HEK293 (cell line): Measurements from ENCODE around the gene RAPGEF5.

ENCODE experiments used
- CTCF ChIA-PET: fragments of 350-600 bp; formaldehyde crosslinking; extraction: SDS; loops from one replicate; lab custom pipeline; 2021; ENCODE audit warnings: antibody characterized with exemption; lab: Yijun Ruan, JAX
- POLR2A ChIA-PET: fragments of 300-600 bp; formaldehyde crosslinking; extraction: SDS; loops from one replicate; lab custom pipeline; 2020; ENCODE audit warnings: antibody characterized with exemption, inconsistent platforms; lab: Yijun Ruan, JAX
- H3K27ac ChIP-seq: fragments of 200-500 bp; sonication (Bioruptor generic); 2 replicates; pipeline ENCODE4 v1.5.1; 2014; ENCODE audit warnings: low read depth, low read length, control low read depth, inconsistent platforms; ENCODE audit errors: extremely low read depth
- H3K36me3 ChIP-seq, 2 experiments: fragments of 200-500 bp in 1 of 2; sonication (Bioruptor generic) in 1 of 2; 1 replicate in 1 of 2; 2 replicates in 1 of 2; pipeline ENCODE4 v1.5.1; 2014 to 2017; ENCODE audit warnings: inconsistent platforms in 2 of 2, low read length in 2 of 2; ENCODE audit not compliant: control insufficient read depth in 2 of 2, insufficient read depth in 1 of 2
- H3K4me1 ChIP-seq: fragments of 200-500 bp; sonication (Bioruptor generic); 2 replicates; pipeline ENCODE4 v1.5.1; 2014; ENCODE audit warnings: mild to moderate bottlenecking, low read length, inconsistent platforms; ENCODE audit not compliant: control insufficient read depth, insufficient read depth
- H3K4me3 ChIP-seq: 2 replicates; pipeline ENCODE4 v1.5.1; 2011; ENCODE audit warnings: low read depth, mild to moderate bottlenecking, control low read depth, low read length, moderate library complexity
- H3K9me3 ChIP-seq: fragments of 200-500 bp; sonication (Bioruptor generic); 2 replicates; pipeline ENCODE4 v1.5.1; 2014; ENCODE audit warnings: low read depth, low read length, inconsistent platforms; ENCODE audit not compliant: control insufficient read depth, insufficient read depth
- KLF9 ChIP-seq: fragments of 450-650 bp; formaldehyde crosslinking; IDR thresholded peaks from 2 replicates; pipeline ENCODE4 v1.5.1; 2016; ENCODE audit warnings: missing biosample characterization, missing genetic modification characterization, low read depth
- TRIM28 ChIP-seq: IDR thresholded peaks from 2 replicates; pipeline ENCODE4 v1.6.1; 2011; ENCODE audit warnings: low read length, control low read depth, borderline replicate concordance
- ZFP69B ChIP-seq: fragments of 450-650 bp; formaldehyde crosslinking; IDR thresholded peaks from 2 replicates; pipeline ENCODE4 v1.5.1; 2016; ENCODE audit warnings: missing biosample characterization, missing genetic modification characterization
- ZNF302 ChIP-seq: fragments of 450-650 bp; formaldehyde crosslinking; IDR thresholded peaks from 2 replicates; pipeline ENCODE4 v1.5.1; 2016; ENCODE audit warnings: missing biosample characterization, missing genetic modification characterization, low read depth
- ZNF394 ChIP-seq: fragments of 450-650 bp; formaldehyde crosslinking; IDR thresholded peaks from 2 replicates; pipeline ENCODE4 v1.5.1; 2016; ENCODE audit warnings: missing biosample characterization, missing genetic modification characterization, mild to moderate bottlenecking, moderate library complexity, borderline replicate concordance
- ZNF433 ChIP-seq: fragments of 450-650 bp; formaldehyde crosslinking; IDR thresholded peaks from 2 replicates; pipeline ENCODE4 v1.5.1; 2016; ENCODE audit warnings: missing biosample characterization, missing genetic modification characterization, low read depth
- ZNF660 ChIP-seq: fragments of 450-650 bp; IDR thresholded peaks from 2 replicates; pipeline ENCODE4 v1.5.1; 2018; ENCODE audit warnings: missing biosample characterization, mild to moderate bottlenecking, missing genetic modification characterization
- ZSCAN23 ChIP-seq: fragments of 450-650 bp; formaldehyde crosslinking; IDR thresholded peaks from 2 replicates; pipeline ENCODE4 v1.5.1; 2016; ENCODE audit warnings: missing biosample characterization, missing genetic modification characterization
- TF ChIP-seq, protein P1 (sequence below): fragments of 450-650 bp; formaldehyde crosslinking; conservative IDR thresholded peaks from 2 replicates; pipeline ENCODE4 v1.5.1; 2016; ENCODE audit warnings: low read depth, missing biosample characterization, missing genetic modification characterization
- TF ChIP-seq, protein P2 (sequence below): fragments of 450-650 bp; formaldehyde crosslinking; IDR thresholded peaks from 2 replicates; pipeline ENCODE4 v1.5.1; 2016; ENCODE audit warnings: missing biosample characterization, missing genetic modification characterization
- TF ChIP-seq, protein P3 (sequence below): fragments of 450-650 bp; formaldehyde crosslinking; IDR thresholded peaks from 2 replicates; pipeline ENCODE4 v1.5.1; 2017; ENCODE audit warnings: missing biosample characterization, mild to moderate bottlenecking, missing genetic modification characterization, moderate library complexity
- TF ChIP-seq, protein P4 (sequence below): fragments of 450-650 bp; formaldehyde crosslinking; IDR thresholded peaks from 2 replicates; pipeline ENCODE4 v1.5.1; 2017; ENCODE audit warnings: missing biosample characterization, missing genetic modification characterization
- TF ChIP-seq, protein P5 (sequence below): fragments of 450-650 bp; formaldehyde crosslinking; IDR thresholded peaks from 2 replicates; pipeline ENCODE4 v1.5.1; 2016; ENCODE audit warnings: missing biosample characterization, missing genetic modification characterization

The RAPGEF5 gene

DNA sequence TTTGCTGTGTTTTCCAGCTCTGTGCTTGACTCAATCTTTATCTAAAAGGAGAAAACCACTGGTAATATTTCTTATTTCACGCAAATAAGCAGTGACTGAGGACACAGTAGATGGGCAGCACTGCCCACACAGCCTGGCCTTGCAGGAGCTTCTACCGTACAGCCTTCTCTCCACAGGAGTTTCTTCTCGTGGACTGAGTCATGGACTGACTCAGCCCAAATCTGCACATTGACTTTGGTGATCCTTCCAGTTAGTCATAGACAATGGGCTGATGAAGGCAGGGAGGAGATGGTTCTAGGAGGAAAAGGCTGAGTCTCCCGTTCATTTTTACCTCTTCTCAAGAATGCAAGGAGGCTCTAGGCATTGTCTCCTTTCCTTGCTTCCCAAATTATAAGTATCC, 200.7 kb downstream of the RAPGEF5 start (continued):
- TF ChIP-seq, protein P1, sequence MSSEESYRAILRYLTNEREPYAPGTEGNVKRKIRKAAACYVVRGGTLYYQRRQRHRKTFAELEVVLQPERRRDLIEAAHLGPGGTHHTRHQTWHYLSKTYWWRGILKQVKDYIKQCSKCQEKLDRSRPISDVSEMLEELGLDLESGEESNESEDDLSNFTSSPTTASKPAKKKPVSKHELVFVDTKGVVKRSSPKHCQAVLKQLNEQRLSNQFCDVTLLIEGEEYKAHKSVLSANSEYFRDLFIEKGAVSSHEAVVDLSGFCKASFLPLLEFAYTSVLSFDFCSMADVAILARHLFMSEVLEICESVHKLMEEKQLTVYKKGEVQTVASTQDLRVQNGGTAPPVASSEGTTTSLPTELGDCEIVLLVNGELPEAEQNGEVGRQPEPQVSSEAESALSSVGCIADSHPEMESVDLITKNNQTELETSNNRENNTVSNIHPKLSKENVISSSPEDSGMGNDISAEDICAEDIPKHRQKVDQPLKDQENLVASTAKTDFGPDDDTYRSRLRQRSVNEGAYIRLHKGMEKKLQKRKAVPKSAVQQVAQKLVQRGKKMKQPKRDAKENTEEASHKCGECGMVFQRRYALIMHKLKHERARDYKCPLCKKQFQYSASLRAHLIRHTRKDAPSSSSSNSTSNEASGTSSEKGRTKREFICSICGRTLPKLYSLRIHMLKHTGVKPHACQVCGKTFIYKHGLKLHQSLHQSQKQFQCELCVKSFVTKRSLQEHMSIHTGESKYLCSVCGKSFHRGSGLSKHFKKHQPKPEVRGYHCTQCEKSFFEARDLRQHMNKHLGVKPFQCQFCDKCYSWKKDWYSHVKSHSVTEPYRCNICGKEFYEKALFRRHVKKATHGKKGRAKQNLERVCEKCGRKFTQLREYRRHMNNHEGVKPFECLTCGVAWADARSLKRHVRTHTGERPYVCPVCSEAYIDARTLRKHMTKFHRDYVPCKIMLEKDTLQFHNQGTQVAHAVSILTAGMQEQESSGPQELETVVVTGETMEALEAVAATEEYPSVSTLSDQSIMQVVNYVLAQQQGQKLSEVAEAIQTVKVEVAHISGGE (tag by site-specific recombination) = no peak

DNA sequence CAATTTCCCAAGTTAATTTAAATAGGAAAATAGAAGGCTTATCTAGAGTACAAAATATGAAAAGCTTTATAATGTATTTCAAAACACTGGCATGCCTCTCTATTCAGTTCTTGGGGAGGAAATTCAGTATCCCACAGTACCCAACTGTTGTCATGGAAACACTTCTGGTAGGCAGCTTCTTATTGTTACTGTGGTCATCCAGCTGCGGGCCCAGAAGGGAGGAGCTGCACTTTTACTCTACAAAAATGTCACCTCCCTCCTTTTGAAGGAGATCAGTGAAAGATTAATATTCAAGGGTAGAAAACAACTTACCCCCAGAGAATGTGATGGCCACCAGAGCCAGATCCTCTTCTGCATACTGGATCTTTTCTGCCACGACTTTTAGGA, 202.8 kb downstream of the RAPGEF5 start:
- Histone ChIP-seq H3K4me3 (no peak overlapping the region), H3K27ac (no peak overlapping the region), H3K36me3 (no peaks in the 10 kb centered on the region), H3K4me1 (no peaks in the 10 kb centered on the region), H3K9me3 (no peaks in the 10 kb centered on the region)
- TF ChIP-seq, protein P2, sequence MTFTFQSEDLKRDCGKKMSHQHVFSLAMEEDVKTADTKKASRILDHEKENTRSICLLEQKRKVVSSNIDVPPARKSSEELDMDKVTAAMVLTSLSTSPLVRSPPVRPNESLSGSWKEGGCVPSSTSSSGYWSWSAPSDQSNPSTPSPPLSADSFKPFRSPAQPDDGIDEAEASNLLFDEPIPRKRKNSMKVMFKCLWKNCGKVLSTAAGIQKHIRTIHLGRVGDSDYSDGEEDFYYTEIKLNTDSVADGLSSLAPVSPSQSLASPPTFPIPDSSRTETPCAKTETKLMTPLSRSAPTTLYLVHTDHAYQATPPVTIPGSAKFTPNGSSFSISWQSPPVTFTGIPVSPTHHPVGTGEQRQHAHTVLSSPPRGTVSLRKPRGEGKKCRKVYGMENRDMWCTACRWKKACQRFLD (tag by site-specific recombination) = no peak
- ChIA-PET CTCF (interaction anchor here (0.7 kb wide), 1 partner anchor 158 kb away, joined by 5 read pairs; no protein-coding TSS in a partner anchor), POLR2A (no interaction called here)

DNA sequence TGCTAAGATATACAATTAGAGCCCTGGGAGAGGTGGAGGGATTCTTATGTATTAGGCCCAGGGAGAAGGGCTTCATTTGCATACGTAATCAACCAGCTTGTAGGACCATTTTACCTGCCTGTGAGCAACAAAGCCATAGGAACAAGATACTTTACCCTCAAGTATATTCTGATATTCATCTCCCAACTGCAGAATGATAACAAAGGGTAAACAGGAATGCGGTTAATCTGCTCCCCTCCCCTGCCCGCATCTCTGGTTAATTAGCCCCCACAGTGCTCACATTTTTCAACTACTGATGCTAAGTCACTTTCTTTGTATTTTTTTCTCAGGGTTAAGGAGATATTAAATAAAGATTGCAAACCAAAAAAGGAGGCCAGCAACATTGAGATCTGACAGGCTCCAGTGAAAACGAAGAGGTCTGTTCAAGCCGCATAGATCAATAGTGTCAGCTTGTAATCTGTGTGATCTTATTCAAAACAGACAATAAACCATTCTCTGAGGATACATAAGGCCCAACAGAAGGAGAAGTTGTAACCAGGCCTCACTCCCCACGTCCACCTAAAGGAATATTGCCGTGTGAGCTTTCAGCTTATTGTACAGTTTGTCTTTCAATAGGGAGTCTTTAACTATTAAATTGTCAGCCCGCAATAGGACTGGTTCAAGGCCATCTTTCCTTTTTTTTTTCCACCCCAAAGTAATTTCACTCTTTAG, 203.4 kb downstream of the RAPGEF5 start:
- H3K36me3 ChIP-seq = no peaks in the 10 kb centered on the region
- H3K4me3 ChIP-seq = no peak overlapping the region
- TF ChIP-seq ZFP69B (tag by site-specific recombination) (no peak), ZSCAN23 (tag by site-specific recombination) (no peak), ZNF302 (tag by site-specific recombination) (no peak), ZNF660 (tag by site-specific recombination) (no peak), ZNF433 (tag by site-specific recombination) (no peak), KLF9 (tag by site-specific recombination) (no peak), TRIM28 (no peak), ZNF394 (no peak)
- TF ChIP-seq, protein P3, sequence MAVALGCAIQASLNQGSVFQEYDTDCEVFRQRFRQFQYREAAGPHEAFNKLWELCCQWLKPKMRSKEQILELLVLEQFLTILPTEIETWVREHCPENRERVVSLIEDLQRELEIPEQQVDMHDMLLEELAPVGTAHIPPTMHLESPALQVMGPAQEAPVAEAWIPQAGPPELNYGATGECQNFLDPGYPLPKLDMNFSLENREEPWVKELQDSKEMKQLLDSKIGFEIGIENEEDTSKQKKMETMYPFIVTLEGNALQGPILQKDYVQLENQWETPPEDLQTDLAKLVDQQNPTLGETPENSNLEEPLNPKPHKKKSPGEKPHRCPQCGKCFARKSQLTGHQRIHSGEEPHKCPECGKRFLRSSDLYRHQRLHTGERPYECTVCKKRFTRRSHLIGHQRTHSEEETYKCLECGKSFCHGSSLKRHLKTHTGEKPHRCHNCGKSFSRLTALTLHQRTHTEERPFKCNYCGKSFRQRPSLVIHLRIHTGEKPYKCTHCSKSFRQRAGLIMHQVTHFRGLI (tag by site-specific recombination) = no peak
- TF ChIP-seq, protein P4, sequence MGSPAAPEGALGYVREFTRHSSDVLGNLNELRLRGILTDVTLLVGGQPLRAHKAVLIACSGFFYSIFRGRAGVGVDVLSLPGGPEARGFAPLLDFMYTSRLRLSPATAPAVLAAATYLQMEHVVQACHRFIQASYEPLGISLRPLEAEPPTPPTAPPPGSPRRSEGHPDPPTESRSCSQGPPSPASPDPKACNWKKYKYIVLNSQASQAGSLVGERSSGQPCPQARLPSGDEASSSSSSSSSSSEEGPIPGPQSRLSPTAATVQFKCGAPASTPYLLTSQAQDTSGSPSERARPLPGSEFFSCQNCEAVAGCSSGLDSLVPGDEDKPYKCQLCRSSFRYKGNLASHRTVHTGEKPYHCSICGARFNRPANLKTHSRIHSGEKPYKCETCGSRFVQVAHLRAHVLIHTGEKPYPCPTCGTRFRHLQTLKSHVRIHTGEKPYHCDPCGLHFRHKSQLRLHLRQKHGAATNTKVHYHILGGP (tag by site-specific recombination) = no peak
- TF ChIP-seq, protein P5, sequence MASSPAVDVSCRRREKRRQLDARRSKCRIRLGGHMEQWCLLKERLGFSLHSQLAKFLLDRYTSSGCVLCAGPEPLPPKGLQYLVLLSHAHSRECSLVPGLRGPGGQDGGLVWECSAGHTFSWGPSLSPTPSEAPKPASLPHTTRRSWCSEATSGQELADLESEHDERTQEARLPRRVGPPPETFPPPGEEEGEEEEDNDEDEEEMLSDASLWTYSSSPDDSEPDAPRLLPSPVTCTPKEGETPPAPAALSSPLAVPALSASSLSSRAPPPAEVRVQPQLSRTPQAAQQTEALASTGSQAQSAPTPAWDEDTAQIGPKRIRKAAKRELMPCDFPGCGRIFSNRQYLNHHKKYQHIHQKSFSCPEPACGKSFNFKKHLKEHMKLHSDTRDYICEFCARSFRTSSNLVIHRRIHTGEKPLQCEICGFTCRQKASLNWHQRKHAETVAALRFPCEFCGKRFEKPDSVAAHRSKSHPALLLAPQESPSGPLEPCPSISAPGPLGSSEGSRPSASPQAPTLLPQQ (tag by site-specific recombination) = no peak
- POLR2A ChIA-PET = no interaction called here
- H3K27ac ChIP-seq = no peak overlapping the region
- H3K9me3 ChIP-seq = no peaks in the 10 kb centered on the region
- no peaks in the 10 kb centered on the region for H3K4me1 ChIP-seq
- CTCF ChIA-PET = interaction anchor here (0.7 kb wide), 1 partner anchor 158 kb away, joined by 5 read pairs; no protein-coding TSS in a partner anchor
